ENCODE data around the gene TXNL4A.
A peak's percentile ranks its signal among the peaks of the same experiment; 100 is the strongest.

The TXNL4A gene

GRCh38 chr18:79963658-79964329 is 24.6 kb downstream of the TXNL4A start:
- TF ChIP-seq EGR1 (IDR thresholded peaks at IDR 0.05) = no peak
- TF ChIP-seq TAF1 (IDR thresholded peaks at IDR 0.05; ENCODE audit: low read depth) = no peak; the same call in 1 of the 2 replicates
- no peak for TF ChIP-seq ZBTB7A (IDR thresholded peaks at IDR 0.05; ENCODE audit: low read depth)
- no peak for TF ChIP-seq FOXM1 (IDR thresholded peaks at IDR 0.05; ENCODE audit: borderline replicate concordance, low read depth)
- TF ChIP-seq, protein P1, sequence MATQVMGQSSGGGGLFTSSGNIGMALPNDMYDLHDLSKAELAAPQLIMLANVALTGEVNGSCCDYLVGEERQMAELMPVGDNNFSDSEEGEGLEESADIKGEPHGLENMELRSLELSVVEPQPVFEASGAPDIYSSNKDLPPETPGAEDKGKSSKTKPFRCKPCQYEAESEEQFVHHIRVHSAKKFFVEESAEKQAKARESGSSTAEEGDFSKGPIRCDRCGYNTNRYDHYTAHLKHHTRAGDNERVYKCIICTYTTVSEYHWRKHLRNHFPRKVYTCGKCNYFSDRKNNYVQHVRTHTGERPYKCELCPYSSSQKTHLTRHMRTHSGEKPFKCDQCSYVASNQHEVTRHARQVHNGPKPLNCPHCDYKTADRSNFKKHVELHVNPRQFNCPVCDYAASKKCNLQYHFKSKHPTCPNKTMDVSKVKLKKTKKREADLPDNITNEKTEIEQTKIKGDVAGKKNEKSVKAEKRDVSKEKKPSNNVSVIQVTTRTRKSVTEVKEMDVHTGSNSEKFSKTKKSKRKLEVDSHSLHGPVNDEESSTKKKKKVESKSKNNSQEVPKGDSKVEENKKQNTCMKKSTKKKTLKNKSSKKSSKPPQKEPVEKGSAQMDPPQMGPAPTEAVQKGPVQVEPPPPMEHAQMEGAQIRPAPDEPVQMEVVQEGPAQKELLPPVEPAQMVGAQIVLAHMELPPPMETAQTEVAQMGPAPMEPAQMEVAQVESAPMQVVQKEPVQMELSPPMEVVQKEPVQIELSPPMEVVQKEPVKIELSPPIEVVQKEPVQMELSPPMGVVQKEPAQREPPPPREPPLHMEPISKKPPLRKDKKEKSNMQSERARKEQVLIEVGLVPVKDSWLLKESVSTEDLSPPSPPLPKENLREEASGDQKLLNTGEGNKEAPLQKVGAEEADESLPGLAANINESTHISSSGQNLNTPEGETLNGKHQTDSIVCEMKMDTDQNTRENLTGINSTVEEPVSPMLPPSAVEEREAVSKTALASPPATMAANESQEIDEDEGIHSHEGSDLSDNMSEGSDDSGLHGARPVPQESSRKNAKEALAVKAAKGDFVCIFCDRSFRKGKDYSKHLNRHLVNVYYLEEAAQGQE (IDR thresholded peaks at IDR 0.05; ENCODE audit: low read depth) = no peak
- no peak for TF ChIP-seq TCF12 (IDR thresholded peaks at IDR 0.05; ENCODE audit: low read depth)
- no peak for TF ChIP-seq CREB1 (IDR thresholded peaks at IDR 0.05; ENCODE audit: low read depth)
- TF ChIP-seq, protein P2, sequence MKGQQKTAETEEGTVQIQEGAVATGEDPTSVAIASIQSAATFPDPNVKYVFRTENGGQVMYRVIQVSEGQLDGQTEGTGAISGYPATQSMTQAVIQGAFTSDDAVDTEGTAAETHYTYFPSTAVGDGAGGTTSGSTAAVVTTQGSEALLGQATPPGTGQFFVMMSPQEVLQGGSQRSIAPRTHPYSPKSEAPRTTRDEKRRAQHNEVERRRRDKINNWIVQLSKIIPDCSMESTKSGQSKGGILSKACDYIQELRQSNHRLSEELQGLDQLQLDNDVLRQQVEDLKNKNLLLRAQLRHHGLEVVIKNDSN (IDR thresholded peaks at IDR 0.05) = no peak
- TF ChIP-seq RAD21 (IDR thresholded peaks at IDR 0.05; ENCODE audit: low read depth) = no peak
- no peak for TF ChIP-seq EP300 (IDR thresholded peaks at IDR 0.05; ENCODE audit: borderline replicate concordance)
- no peak for TF ChIP-seq TEAD4 (IDR thresholded peaks at IDR 0.05)
- TF ChIP-seq CEBPB (IDR thresholded peaks at IDR 0.05) = no peak
- TF ChIP-seq MAX (IDR thresholded peaks at IDR 0.05) = no peak
- no peak for TF ChIP-seq NFIC (IDR thresholded peaks at IDR 0.05)
- TF ChIP-seq YY1 (IDR thresholded peaks at IDR 0.05; ENCODE audit: low read depth) = no peak

DNA sequence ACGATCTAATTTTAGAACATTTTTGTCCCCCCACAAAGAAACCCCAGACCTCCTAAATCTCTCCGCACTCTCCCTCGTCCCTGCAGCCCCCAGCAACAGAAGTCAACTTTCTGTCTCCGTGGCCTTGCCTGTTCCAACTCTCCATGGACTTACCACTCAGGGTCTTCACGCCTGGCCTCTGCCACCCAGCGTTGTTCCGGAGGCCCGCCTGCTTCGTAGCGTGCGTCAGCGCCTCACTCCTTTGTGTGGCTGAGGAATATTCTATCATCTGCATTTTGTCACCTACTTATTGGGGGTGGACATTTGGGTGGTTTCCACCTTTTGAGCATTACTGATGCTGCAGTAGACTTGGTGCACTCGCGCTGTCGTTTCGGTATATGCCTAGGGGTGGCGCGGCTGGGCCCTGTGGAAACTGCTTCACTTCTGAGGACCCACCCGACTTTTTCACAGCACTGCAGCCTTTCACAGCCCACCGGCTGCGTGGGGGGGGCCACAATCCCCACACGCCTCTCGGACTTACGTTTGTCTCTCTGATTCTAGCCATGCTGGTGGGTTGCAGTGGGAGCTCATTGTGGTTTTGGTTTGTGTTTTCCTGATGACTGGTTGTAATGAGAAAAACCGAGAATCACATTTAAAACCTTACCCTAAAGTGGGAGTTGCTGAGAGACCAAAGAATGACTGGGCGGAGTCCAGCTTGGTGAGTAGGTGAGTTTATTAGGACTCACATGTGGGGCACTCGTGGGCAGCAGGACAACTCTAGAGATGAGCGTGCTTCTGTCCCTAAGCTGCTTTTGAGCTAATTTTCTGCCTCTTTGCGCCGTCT is 25.3 kb downstream of the TXNL4A start:
- peak; percentile 12; the same call in 1 of the 2 replicates for TF ChIP-seq ZBTB7A (IDR thresholded peaks at IDR 0.05; ENCODE audit: low read depth)
- TF ChIP-seq CEBPB (IDR thresholded peaks at IDR 0.05) = no peak

DNA sequence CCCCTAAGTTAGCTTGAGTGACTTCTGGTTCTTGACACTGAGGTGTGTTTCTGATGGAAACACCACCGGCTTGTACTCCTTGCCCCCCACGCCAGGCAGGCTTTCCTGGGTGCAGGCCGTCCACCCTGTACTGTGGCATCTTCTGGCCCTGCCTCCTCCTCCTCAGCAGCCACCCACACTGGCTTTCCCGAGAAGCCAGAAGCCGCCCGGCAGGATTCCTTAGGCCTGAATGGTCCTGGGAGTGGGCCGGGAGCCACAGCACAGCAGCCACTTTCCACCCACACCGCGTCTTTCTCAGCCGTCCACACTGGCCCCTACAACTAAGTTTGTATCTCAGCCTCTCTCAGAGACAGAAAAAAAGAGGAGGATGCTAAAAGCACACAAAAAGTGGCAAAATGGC is 26.1 kb downstream of the TXNL4A start:
- TF ChIP-seq YY1 (IDR thresholded peaks at IDR 0.05; ENCODE audit: low read depth) (no peak), TCF12 (IDR thresholded peaks at IDR 0.05; ENCODE audit: low read depth) (peak; percentile 48; the same call in 1 of the 2 replicates), RAD21 (IDR thresholded peaks at IDR 0.05; ENCODE audit: low read depth) (0 out of 2 replicates have a peak, but pooled peaks have one; percentile 2), EGR1 (IDR thresholded peaks at IDR 0.05) (peak; percentile 70), TEAD4 (IDR thresholded peaks at IDR 0.05) (0 out of 2 replicates have a peak, but pooled peaks have one; percentile 49), NFIC (IDR thresholded peaks at IDR 0.05) (0 out of 2 replicates have a peak, but pooled peaks have one; percentile 45), FOXM1 (IDR thresholded peaks at IDR 0.05; ENCODE audit: borderline replicate concordance, low read depth) (no peak)

- TF ChIP-seq EGR1 (IDR thresholded peaks at IDR 0.05) = no peak
- TF ChIP-seq FOXM1 (IDR thresholded peaks at IDR 0.05; ENCODE audit: borderline replicate concordance, low read depth) = no peak
- TF ChIP-seq MAX (IDR thresholded peaks at IDR 0.05) = no peak
- TF ChIP-seq, protein P1 (IDR thresholded peaks at IDR 0.05; ENCODE audit: low read depth) = no peak
- no peak for TF ChIP-seq TAF1 (IDR thresholded peaks at IDR 0.05; ENCODE audit: low read depth)
- TF ChIP-seq TCF12 (IDR thresholded peaks at IDR 0.05; ENCODE audit: low read depth) = no peak
- no peak for TF ChIP-seq NFIC (IDR thresholded peaks at IDR 0.05)
- TF ChIP-seq TEAD4 (IDR thresholded peaks at IDR 0.05) = no peak
- no peak for TF ChIP-seq ZBTB7A (IDR thresholded peaks at IDR 0.05; ENCODE audit: low read depth)
- no peak for TF ChIP-seq RAD21 (IDR thresholded peaks at IDR 0.05; ENCODE audit: low read depth)
- TF ChIP-seq YY1 (IDR thresholded peaks at IDR 0.05; ENCODE audit: low read depth) = no peak
- TF ChIP-seq, protein P2 (IDR thresholded peaks at IDR 0.05) = no peak
- TF ChIP-seq CREB1 (IDR thresholded peaks at IDR 0.05; ENCODE audit: low read depth) = no peak
- no peak for TF ChIP-seq CEBPB (IDR thresholded peaks at IDR 0.05)
- no peak for TF ChIP-seq EP300 (IDR thresholded peaks at IDR 0.05; ENCODE audit: borderline replicate concordance)
Measured at GRCh38 chr18:79961527-79962291, 26.7 kb downstream of the TXNL4A start.

Measured in Ishikawa (cell line).